Measurements from ENCODE around the gene PIGR.

- TF ChIP-seq RAD21 (conservative IDR thresholded peaks at IDR 0.05): no peak
- TF ChIP-seq EZH2 (IDR thresholded peaks at IDR 0.05; ENCODE audit: borderline replicate concordance, insufficient read depth, low read length, poor library complexity, severe bottlenecking): no peak
- TF ChIP-seq, protein P1, sequence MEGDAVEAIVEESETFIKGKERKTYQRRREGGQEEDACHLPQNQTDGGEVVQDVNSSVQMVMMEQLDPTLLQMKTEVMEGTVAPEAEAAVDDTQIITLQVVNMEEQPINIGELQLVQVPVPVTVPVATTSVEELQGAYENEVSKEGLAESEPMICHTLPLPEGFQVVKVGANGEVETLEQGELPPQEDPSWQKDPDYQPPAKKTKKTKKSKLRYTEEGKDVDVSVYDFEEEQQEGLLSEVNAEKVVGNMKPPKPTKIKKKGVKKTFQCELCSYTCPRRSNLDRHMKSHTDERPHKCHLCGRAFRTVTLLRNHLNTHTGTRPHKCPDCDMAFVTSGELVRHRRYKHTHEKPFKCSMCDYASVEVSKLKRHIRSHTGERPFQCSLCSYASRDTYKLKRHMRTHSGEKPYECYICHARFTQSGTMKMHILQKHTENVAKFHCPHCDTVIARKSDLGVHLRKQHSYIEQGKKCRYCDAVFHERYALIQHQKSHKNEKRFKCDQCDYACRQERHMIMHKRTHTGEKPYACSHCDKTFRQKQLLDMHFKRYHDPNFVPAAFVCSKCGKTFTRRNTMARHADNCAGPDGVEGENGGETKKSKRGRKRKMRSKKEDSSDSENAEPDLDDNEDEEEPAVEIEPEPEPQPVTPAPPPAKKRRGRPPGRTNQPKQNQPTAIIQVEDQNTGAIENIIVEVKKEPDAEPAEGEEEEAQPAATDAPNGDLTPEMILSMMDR (IDR thresholded peaks at IDR 0.05; ENCODE audit: poor library complexity, severe bottlenecking): no peak
- TF ChIP-seq REST (IDR thresholded peaks at IDR 0.05; ENCODE audit: borderline replicate concordance): no peak
- TF ChIP-seq EP300 (conservative IDR thresholded peaks at IDR 0.05; ENCODE audit: poor library complexity, severe bottlenecking): no peak
- no peak for TF ChIP-seq POLR2AphosphoS5 (IDR thresholded peaks at IDR 0.05)
- TF ChIP-seq TAF1 (IDR thresholded peaks at IDR 0.05; ENCODE audit: low read depth): no peak
- no peak for TF ChIP-seq MXI1 (conservative IDR thresholded peaks at IDR 0.05; ENCODE audit: poor library complexity, severe bottlenecking)
- TF ChIP-seq SMC3 (conservative IDR thresholded peaks at IDR 0.05; ENCODE audit: poor library complexity): no peak
These were observed 32.0 kb upstream of the PIGR start for GRCh38 chr1:206978259-206978658.

All from neural cell (in vitro differentiated cells).